ENCODE results near the gene CHRNA9.

The CHRNA9 gene

GRCh38 chr4:40395166-40395900 is 60.2 kb downstream of the CHRNA9 start:
- POLR2A ChIA-PET = no interaction called here
- DNase-seq (ENCODE audit: extremely low spot score) = no peak
- TF ChIP-seq TARDBP (IDR thresholded peaks at IDR 0.05) = no peak
- TF ChIP-seq FOXM1 (IDR thresholded peaks at IDR 0.05; ENCODE audit: borderline replicate concordance) = no peak
- no peak for TF ChIP-seq ZNF384 (IDR thresholded peaks at IDR 0.05)
- CTCF ChIA-PET = no interaction called here

GRCh38 chr4:40395908-40396793 is 61.0 kb downstream of the CHRNA9 start:
- POLR2A ChIA-PET = no interaction called here
- DNase-seq (ENCODE audit: extremely low spot score) = peak; percentile 19
- TF ChIP-seq PKNOX1 (IDR thresholded peaks at IDR 0.05) (no peak), FOXK2 (IDR thresholded peaks at IDR 0.05) (no peak), ELF4 (IDR thresholded peaks at IDR 0.05) (no peak), SP1 (IDR thresholded peaks at IDR 0.05) (no peak), CTBP1 (IDR thresholded peaks at IDR 0.05; ENCODE audit: borderline replicate concordance) (no peak), L3MBTL2 (conservative IDR thresholded peaks at IDR 0.05) (no peak), BHLHE40 (IDR thresholded peaks at IDR 0.05; ENCODE audit: borderline replicate concordance) (no peak), HDGF (IDR thresholded peaks at IDR 0.05; ENCODE audit: borderline replicate concordance) (no peak)
- CTCF ChIA-PET = interaction anchor here (0.6 kb wide), 1 partner anchor 71 kb away, joined by 4 read pairs; no protein-coding TSS in a partner anchor

- DNase-seq (ENCODE audit: extremely low spot score) = no peak
- CTCF ChIA-PET = no interaction called here
- POLR2A ChIA-PET = interaction anchor here (0.7 kb wide), 1 partner anchor 32 kb away, joined by 4 read pairs; no protein-coding TSS in a partner anchor
- TF ChIP-seq SUZ12 (IDR thresholded peaks at IDR 0.05) = no peak
- no peak for TF ChIP-seq LEF1 (IDR thresholded peaks at IDR 0.05; ENCODE audit: borderline replicate concordance)
- TF ChIP-seq TARDBP (IDR thresholded peaks at IDR 0.05) = no peak
- TF ChIP-seq CTBP1 (IDR thresholded peaks at IDR 0.05; ENCODE audit: borderline replicate concordance) = no peak
- TF ChIP-seq SP1 (IDR thresholded peaks at IDR 0.05) = no peak
- no peak for TF ChIP-seq FOXA1 (IDR thresholded peaks at IDR 0.05)
- no peak for TF ChIP-seq FOXK2 (IDR thresholded peaks at IDR 0.05)
- no peak for TF ChIP-seq ELF4 (IDR thresholded peaks at IDR 0.05)
- no peak for TF ChIP-seq HDGF (IDR thresholded peaks at IDR 0.05; ENCODE audit: borderline replicate concordance)
- TF ChIP-seq PKNOX1 (IDR thresholded peaks at IDR 0.05) = no peak
- no peak for TF ChIP-seq ARNT (IDR thresholded peaks at IDR 0.05)
- no peak for TF ChIP-seq FOXM1 (IDR thresholded peaks at IDR 0.05; ENCODE audit: borderline replicate concordance)
- no peak for TF ChIP-seq NFRKB (IDR thresholded peaks at IDR 0.05)
These were observed 64.4 kb downstream of the CHRNA9 start for GRCh38 chr4:40399578-40399977.

GRCh38 chr4:40401096-40401495 is 66.0 kb downstream of the CHRNA9 start:
- no peak for DNase-seq (ENCODE audit: extremely low spot score)
- TF ChIP-seq FOXA1 (IDR thresholded peaks at IDR 0.05) (no peak), SUZ12 (IDR thresholded peaks at IDR 0.05) (no peak), PKNOX1 (IDR thresholded peaks at IDR 0.05) (no peak), LEF1 (IDR thresholded peaks at IDR 0.05; ENCODE audit: borderline replicate concordance) (no peak), SP1 (IDR thresholded peaks at IDR 0.05) (no peak)
- ChIA-PET CTCF (interaction anchor here (0.6 kb wide), 1 partner anchor 319 kb away, joined by 4 read pairs; no protein-coding TSS in a partner anchor), POLR2A (no interaction called here)

GRCh38 chr4:40401631-40402030 is 66.5 kb downstream of the CHRNA9 start:
- POLR2A ChIA-PET = no interaction called here
- CTCF ChIA-PET = no interaction called here
- no peak for DNase-seq (ENCODE audit: extremely low spot score)
- TF ChIP-seq ZNF384 (IDR thresholded peaks at IDR 0.05) (no peak), BHLHE40 (IDR thresholded peaks at IDR 0.05; ENCODE audit: borderline replicate concordance) (no peak), CTBP1 (IDR thresholded peaks at IDR 0.05; ENCODE audit: borderline replicate concordance) (no peak), FOXA1 (IDR thresholded peaks at IDR 0.05) (no peak), HDGF (IDR thresholded peaks at IDR 0.05; ENCODE audit: borderline replicate concordance) (no peak), LEF1 (IDR thresholded peaks at IDR 0.05; ENCODE audit: borderline replicate concordance) (no peak), ARNT (IDR thresholded peaks at IDR 0.05) (no peak), SP1 (IDR thresholded peaks at IDR 0.05) (no peak), PKNOX1 (IDR thresholded peaks at IDR 0.05) (no peak), ELF4 (IDR thresholded peaks at IDR 0.05) (no peak), FOXM1 (IDR thresholded peaks at IDR 0.05; ENCODE audit: borderline replicate concordance) (no peak), NFRKB (IDR thresholded peaks at IDR 0.05) (no peak), L3MBTL2 (conservative IDR thresholded peaks at IDR 0.05) (no peak), SUZ12 (IDR thresholded peaks at IDR 0.05) (no peak), TARDBP (IDR thresholded peaks at IDR 0.05) (no peak), FOXK2 (IDR thresholded peaks at IDR 0.05) (no peak)
